HG02588 (cell line): ENCODE data around the gene ACTR5.
A peak's percentile ranks its signal among the peaks of the same experiment; 100 is the strongest.
"Not testable (repeated sequence)": the region's sequence is repeated elsewhere in the genome, so short reads cannot be mapped to it uniquely, and the experiment has no call there.

Experiments
- ATAC-seq: cut with Tn5 transposase; IDR thresholded peaks from one replicate; pipeline ENCODE4 v1.9.1; 2021; ENCODE audit warnings: mild to moderate bottlenecking, moderate library complexity; ENCODE audit not compliant: unreplicated experiment

Gene ACTR5

DNA sequence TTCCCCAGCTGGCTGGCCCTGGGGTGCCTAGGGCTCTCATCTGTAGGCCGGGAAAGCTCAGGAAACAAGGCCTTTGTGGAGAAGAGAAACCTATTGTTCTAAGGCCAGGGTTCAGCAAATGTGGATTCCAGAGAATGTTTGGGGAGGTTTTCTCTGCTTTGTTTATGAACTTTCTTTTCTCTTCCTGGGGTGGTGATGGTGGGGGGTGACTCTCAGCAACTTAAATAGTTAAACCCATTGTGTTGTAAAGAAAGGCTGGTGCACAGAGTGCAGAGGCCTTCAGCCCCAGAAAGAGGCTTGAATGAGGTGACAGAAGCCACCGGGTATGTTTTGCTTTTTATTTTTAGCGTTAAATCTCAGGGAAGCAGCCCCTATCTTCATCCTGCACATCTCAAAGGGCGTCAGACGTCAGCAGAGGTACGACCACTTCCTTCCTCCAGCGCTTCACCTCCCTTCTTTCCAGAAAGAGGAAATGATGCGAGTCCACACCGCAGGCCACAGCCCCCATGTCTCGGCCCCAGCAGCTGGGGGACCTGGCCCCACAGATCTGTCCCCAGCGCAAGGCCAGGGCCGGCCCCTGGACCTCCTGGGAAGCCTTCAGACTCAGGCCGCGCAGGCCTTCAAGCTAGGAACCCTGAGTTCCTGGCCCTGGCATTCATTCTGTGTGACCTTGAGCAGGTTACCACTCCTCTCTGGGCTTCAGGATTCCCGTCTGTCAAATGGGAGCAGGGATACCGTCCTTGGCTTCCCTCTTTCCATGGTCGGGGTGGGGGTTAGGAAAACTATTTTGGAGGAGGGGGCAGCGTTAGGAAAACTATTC lies 56.6 kb downstream of the ACTR5 start:
- peak; percentile 23 for ATAC-seq

DNA sequence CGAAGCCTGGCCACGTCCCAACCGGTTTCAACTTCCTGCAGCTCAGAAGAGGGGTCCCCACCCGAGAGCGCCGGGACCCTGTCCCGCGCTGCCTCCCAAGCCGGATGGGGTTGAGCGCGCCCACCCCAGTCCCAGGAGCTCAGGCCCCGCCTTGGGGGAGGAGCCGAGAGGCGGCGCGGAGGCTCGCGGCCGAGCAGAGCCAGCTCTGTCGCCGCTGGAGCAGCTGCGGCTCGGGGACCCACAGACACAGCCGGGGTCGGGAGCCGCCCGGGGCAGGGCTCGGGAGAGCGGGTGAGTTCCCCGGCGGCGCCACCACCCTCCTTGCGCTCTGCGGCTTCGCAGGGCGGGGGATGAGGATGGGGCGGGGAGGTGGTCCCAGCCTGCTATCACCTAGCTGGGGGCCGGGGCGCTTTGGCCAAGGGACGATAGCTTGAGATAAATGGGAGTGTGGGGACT lies 57.3 kb downstream of the ACTR5 start, which contains the start of gene PPP1R16B:
TSS of gene PPP1R16B (plus strand) at position 196 of the 456 bp plus-strand sequence. CDS start 30,229 bp downstream, outside the sequence.
- peak; percentile 50 for ATAC-seq

DNA sequence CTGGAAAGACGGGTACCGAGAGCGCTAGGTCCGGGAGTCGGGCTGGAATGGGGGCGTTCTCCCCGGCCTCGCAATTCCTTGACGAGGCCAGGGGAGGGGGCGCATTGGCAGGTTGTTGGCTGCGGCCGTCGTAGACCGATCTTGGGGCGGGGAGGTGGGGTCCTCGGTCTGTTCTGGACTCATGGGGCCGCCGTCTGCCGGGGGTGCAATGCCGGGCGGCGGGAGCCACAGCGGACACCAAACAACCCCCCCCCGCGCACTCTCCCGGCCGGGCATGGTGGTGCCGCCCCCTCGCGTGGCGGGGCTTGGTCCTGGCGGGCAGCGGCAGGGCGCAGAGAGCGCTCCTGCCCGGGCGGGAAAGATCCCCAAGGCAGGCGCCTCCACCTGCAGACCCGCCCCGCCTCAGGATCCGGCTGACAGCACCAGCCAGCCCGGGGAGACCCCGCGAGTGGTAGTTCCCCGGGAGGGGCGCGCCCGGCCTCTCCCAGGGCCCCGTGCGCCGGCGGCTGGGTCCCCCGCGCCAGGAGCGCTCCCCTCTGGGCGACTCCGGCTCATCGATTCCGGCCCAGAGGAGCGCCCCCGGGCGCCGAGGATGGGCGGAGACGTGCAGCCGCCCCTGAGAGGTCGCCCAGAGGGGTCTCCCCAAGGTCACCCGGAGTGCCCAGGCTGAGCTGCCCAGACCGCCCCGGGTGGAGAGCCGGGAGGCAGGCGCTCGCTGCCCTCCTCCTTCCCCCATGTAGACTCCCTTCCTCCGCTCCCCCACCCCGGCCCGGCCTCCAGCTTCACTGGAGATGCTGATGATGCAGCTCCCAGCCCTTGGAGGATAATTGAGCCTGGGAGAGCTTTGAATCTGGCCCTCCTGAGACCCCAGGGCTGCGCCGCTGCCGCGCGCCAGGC lies 57.9 kb downstream of the ACTR5 start:
- ATAC-seq: no peak

DNA sequence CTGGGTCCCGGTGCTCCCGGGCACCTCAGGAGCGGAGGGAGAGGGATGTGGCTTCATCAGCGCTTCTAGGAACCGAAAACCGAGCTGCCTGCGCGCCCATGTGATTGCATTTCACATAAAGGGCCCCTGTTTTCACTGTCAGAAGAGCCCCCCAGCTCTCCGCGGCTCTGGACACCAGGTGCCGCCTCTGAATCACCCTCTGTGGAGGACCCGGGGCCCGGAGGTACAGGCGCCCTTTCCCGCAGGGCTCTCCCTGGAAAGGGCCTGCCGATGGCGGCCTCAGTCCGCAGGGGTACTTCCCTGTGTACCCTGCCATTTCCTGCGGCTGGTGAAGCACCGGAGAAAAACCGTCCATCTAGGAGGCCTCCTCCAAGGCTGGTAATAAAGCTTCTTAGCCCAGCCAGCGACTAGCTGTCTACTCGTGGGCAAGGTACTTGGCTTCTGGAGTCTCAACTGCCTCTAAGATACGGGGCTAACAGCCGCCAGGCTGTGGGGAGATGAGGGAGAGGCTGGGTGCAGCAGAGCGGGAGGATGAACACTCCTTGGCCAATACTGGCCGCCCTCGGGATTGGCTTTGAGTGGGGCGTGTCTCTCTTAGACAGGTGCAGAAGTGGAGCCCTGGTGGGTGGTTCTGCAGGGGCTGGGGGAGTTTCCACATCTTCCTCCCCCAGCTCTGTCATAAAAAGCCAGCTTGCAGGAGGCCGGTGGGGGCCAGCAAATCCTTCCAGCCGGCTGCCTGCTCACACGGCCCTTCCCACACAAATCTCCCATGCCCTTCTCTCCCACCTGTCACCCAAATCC lies 58.8 kb downstream of the ACTR5 start:
- no peak for ATAC-seq

DNA sequence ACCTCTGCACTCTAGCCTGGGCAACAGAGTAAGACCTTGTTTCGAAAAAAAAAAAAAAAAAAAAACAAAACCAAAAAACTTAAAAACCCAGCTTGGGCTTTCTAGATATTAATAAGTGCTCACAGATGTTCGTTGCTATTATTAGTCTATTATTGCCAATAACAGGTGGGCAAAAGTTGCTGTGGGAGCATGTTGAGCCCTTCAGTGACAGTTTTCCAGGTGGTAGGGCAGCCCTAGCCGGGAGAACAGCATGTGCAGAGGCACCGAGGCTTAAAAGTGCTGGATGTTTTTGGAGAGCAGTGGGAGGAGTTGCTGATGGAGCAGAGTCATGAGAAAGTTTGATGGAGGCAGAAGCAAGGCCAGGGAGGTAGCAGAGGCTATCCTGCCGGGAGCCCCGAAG lies 61.7 kb downstream of the ACTR5 start:
- ATAC-seq: no peak

DNA sequence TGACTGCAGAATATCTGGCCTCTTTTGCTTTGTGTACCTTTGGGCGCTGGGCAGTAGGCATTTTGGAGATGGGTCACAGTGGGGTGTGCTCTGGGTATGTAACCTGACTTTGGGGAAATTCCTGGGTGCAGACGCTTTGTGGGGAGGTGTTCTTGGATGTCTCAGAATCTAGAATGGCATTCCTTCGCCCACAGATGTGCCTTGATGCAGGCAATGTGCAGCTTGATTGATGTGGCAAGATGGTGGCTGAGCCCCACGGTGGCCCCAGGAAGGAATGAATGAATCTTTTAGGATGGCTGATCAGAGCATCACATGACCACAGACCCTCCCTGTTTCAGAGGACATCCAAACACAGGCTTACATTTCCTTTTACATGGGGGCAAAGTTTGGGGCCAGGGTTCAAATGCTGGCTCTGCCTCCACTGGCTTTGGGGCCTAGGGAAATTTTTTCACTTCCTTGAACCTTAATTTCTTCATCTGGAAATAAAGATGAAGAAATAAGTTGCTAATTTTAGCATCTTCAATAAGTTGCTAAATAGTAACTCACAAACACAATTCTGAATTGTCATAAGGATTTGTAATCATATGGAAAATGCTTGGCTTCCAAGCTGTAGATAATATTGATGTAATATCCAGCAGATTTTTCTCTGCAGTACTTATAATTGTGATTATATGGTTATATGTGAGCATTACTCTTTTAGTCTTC lies 62.8 kb downstream of the ACTR5 start:
- ATAC-seq: no peak

DNA sequence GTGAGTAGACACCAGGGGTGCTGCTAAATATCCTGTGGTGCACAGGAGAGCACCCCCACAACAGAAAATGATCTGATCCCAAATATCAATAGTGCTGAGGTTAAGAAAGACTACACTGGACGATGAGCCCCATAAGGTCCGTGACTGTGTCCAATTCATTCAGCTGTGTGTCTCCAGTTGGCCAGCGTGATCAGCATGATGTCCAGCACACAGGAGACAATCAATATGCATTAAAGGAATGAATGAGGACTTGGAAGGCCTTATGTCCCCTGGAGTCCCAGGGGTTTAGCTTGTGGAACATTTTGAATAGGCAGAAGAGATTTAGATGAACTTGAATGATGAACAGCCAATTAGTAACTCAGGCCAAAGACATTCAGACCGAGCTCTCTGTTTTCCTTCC lies 63.5 kb downstream of the ACTR5 start:
- ATAC-seq: no peak

DNA sequence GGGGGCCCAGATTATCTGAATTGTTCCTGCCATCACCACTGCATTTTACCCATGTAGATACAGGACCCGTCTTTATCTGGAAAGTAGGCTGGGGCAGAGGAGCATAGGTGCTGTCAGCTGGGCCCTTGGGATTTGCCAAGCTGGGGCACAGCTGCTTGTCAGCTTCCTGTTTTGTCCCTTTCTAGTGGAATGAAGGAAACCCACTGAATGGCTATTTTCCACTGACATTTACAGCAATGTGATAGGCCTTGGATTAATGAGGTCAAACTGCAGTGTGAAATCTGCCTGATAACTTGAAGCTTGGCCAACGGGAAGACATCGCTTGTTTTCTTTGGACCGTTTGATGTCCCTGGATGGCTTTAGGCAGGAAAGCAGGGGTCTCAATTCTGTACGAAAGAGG lies 63.9 kb downstream of the ACTR5 start:
- no peak for ATAC-seq

DNA sequence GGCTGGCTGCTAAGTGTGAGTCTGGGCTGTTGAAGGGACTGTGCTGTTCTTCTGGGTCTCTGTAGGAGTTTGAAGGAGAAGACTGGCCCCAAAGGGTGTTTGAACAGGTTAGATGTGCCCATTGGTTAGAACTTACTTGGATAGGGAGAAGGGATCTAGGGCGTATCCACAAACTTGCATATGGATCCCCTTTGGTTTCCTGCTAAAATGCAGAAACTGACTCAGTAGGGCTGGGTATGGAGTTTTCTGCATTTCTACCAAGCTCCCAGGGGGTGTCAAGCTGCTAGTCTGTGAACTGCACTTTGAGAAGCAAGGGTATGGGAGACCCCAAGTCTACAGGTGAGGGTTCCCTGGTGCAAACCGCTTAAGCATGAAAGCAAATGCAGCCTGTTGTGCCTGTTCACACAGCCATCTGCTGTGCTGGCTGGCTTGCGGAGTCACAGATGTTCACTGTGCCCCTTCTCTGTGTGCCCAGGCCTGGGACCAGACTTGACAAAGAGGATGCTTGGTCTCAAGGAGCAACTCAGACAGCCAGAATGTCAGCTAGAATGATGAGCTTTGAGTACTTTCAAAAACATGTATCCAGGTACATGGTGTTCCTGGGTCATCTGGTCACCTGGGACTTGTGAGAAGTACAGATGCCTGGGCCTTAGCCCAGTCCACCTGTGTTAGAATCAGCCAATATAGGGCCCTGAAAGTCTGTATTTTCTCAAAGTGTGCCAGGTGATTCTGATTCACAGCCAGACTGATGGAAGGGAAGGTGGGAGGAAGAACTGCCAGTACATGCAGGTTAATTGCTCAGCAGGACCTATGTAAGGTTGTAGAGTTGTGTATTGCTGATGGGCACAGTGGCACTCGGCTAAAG lies 64.7 kb downstream of the ACTR5 start:
- ATAC-seq: no peak

DNA sequence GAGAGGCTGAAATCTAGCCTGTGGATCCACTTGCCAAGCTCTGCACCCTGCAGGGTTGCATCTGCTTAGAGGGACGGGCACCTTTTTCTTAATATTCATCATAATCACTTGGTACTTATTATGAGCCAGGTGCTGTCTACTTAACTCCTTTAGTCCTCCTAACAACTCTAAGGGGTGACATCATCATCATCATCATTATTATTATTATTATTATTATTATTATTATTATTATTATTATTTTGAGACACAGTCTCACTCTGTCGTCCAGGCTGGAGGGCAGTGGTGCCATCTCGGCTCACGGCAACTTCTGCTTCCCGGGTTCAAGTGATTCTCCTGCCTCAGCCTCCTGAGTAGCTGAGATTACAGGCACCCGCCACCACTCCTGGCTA lies 65.3 kb downstream of the ACTR5 start:
- ATAC-seq: not testable (repeated sequence)

DNA sequence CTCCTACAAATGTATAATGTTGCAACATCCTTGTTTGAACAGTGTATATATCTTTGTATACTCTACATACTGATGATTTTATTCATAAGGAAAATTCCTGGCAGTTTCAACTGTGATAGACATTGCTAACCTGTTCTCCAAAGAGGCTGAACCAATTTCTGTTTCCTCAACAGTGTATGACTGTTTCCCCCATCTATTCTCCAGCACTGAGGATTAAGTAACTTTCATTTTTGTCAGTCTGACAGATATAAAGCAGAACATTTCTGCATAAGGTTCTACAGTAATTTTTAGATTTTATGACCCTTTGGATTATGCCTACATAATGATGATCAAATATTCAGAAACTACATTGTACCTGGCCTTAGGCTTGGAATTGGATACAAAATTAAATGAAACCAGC lies 67.2 kb downstream of the ACTR5 start:
- ATAC-seq: no peak

DNA sequence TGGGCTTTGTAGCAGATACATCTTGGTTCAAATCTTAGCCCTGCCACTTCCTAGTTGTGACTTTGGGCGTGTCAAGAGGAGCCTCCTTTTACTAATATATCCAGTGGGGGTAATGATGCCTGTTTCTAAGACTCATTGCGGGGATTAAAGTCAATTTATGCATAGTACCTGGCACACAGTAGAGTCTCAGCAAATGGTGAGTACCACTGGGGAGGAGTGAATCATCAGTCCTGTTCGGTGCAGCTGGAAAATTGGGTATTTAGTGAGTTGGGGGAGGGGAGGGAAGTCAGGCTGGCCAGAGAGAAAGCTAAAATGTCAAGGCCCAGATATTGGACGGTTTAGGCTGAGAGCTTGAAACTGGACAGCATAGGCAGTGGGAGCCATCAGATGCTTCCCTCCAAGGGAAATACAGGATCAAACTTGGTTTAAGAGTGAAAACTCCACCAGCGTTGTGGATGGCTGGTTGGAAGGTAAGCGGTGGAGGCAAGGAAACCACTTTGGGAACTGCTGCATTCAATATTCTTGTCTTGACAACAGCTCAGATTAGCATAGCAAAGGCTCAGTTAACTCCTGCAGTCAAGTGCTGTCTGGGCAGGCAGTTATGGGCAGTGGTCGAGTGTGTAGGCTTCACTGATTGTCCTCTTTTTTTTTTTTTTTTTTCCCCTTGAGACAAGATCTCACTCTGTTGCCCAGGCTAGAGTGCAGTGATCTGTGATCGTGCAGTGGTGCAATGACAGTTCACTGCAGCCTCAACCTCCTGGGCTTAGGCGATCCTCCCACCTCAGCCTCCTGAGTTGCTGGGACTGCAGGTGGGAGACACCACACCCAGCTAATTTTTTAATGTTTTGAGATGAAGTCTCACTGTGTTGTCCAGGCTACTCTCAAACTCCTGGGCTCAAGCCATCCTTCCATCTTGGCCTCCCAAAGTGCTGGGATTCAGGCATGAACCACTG lies 70.1 kb downstream of the ACTR5 start:
- no peak for ATAC-seq
